Dedifferentiated amniotic fluid mesenchymal stem cell (primary cell): ENCODE data around the gene PXDN.

ENCODE experiments used
- DNase-seq: peaks from one replicate; pipeline ENCODE4 v3.0.0-alpha.2; 2016; ENCODE audit errors: extremely low spot score

Gene PXDN

DNA sequence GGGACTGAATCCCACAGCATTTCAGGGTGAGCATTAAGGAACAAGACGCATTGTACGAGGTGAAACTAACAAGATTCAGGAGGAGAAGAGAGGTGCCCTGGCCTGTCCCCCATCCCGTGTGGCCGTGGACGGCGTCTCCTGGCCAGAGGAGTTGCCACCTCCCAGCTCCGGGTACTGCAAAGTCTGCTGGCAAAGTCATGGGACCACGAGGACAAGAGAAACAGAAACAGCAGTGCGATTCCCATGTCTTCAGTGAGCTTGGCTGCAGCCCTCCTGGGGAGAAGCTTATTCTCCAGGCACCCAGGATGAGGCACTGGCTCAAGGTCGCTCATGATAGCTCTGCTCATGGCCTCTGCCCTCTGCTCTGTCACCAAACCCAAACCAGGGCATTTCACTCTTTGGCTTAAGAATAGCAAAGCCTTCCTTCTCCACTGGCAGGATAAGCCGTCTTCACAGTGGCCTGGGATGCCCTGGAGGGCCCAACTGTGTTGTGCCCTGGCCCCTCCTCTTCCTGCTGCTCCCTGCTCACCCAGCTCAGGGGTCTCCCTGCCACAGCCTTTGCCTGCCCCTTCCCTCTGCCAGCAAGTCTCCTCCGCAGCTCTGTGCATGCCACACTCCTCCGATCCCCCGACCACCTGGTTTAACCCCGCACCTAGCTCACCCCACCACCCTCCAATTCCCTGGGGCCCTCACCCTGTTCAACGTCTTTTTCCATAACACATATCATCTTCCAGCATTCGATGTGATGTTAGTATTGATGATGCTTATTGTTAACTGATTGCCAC is 144.8 kb downstream of the PXDN start:
- no peak for DNase-seq

DNA sequence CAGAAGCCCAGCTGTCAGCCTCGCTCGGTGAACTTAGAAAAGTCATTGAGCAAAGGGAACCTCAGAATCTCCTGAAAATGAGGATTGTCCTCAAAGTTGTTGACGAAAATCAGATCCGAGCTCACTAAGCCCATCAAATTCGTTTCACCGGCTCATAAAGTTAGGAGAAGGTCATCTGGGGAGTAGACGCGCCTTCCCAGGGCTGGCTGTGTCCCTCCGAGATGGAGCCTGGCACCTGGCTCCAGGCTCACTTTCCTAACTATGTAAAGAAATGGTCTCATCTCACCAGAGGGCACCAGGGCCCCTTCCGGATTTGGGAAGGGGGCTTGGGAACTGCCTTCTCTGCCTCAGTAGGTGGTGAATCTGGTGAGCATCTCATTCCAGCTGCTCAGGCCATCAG is 145.5 kb downstream of the PXDN start:
- no peak for DNase-seq

DNA sequence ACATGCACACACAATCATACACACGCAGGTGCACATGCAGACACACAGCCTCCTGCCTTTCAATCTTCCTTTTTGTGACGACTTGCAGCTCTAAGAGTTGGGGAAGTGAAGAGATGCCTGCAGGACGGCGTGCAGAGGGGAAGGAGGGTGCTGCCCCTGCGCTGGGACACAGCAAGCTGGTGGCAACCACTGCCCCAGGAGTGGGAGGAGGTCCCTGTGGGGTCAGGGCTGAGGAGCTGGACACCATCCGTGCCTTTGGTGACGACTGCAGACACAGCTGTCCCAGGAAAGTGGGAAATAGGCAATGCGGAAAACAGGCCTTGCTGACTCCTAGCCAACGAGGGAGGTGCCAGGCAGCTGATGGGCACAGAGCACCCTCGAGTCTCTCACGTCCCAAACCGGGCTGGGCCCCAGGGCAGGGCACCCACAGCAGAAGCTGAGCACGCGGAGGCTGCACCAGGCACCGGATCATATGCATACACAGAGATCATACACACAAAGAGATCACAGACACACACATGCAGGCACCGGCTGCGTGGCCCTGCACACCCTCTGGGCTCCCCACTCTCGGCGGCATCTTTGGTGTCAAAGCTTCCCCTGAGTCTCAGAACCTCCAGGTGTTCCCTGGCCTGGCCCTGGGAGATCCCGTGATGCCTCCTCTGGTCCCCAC is 146.1 kb downstream of the PXDN start:
- DNase-seq, result no peak

DNA sequence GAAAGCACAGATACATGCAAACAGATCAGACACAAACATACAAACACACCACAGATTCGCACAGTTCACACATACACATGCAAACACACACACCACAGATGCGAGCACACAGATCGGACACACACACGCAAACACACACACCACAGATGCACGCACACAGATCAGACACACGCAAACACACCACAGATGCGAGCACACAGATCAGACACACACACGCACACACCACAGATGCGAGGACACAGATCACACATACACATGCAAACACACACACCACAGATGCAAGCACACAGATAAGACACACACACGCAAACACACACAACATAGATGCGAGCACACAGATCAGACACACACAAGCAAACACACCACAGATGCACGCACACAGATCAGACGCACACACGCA is 149.0 kb downstream of the PXDN start:
- DNase-seq, result no peak

DNA sequence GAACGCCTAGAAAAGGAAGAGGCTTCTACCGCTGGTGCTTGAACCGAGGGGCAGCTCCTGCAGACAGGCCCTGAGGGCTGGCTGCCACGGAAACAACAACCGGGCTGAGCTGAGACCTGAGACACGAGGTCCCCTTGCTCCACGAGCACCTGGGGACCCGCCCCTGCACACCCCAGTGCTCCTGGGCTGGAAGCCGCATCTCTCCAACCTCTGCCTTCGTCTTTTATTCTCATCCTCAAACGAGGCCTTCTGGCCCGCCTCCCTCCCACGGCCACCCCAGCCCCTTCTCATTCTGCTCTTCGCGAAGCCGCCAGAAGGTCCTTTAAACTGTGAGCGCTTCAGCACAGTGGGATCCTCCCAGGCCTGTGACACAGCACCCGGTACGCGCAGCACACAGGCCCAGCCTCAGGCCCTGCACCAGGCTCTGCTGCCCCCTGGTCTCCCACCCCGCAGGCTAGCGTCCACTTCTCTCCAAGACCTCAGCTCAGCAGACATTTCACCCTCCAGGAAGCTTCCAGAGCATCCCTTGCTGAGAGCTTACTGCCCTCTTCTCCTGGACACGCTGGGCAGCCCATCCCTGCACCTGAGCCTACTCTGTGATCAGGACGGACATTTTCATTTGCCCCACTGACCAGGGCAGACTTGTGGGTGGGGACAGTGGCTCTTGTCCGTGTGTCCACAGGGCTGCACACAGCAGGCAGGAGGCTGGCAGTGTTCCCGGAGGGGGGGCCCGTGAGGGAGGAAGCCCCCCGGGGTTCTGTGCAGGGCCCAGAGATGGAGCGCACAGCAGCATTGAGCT is 149.7 kb downstream of the PXDN start:
- no peak for DNase-seq

DNA sequence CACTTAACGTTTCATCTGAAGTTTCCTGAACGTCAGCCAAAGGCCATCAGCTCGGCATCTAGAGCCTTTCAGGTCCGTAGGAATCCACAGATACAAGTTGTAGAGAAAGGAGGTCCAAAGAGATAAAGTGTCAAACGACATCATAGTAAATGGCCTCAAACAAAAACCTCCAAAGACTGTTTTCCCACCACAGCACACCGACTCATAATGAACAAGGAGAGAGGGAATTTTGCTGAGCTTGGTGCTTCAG is 150.3 kb downstream of the PXDN start:
- DNase-seq, result peak; percentile 43

DNA sequence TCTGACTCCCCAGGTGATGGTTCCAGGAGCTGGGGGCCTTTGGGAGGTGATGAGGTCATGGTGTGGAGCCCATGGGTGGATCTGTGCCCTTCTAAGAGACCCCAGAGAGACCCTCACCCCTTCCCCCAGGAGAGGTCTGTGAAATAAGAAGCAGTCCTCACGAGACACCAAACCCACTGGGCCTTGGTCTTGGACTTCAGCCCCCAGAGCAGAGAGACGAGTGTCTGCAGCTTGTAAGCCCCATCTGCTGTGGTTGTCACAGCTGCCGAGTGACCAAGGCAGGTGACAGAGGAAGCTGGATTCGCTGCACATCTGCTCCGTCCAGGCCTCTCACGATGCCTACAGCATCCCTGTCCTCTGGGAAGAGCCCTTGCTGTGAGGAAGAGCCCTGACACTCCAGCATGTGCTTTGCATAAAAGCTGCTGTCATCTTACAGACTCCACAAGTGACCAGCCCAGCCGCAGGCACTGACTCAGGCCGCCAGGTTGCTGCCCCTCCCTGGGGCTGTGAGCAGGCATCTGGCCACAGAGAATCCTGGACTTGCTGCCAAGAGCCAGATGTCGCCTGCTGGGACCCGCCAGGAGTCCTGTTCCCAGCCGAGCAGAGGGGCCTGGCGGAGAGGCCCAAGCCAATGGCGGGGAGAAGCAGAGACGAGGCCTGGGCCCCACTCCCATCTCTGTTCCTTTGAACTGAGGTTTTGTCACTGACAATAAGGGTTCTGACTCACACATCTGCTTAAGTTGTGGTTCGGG is 150.8 kb downstream of the PXDN start:
- DNase-seq, result peak; percentile 43

DNA sequence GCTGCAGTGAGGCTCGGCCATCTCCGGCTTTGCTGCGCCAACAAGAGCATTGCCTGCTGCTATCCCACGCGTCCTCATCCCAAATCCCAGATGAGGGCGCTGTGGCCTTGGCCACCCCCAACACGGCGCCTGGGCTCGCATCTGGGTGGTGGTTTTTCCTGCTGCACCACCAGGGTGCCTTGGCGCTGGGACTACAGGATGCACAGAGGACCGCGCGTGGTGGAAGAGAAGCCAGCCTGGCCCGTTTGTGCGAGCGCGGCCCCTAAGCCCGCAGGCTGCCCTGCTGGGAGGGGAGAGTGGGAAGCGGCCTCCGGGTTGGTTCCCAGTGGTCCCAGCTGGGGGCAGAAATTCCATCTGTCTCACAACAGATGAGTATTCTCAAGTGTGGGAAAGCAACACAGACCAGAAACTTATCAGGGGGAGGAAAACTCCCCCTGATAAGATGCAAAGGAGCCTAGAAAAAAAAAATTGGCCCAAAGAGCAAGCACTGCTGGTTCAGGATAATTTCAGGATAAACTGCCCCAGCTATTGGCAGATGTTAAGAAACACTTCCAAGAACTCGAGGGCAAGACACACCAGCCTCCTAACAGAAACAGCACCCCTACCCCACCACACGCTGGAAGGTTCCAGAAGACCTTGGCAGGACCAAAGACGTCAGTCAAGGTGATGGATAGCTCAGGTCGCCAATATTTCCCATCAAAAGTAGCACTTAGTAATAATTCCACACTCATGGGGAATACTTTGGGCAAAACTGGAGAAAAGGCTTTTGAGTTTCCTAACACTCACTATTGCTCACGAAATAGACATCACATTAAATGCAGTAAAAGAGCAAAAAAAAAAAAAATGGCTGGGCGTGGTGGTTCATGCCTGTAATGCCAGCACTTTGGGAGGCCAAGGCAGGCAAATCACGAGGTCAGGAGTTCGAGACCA is 152.1 kb downstream of the PXDN start:
- no peak for DNase-seq

DNA sequence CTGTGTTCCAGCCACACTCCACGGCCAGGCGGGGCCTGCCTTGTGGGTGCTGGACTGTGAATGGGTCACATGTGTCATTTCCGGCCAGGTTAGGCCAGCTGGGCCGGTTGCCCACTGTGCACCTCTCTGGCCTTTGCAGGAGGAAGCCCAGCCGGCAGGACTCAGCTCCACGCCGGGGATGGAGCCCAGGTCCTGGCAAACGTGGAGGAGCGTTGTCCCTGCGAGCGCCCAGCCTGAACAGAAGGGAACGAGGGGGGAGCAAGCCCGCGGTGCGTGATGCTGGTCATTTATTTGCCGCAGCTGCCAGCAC is 152.9 kb downstream of the PXDN start:
- no peak for DNase-seq

DNA sequence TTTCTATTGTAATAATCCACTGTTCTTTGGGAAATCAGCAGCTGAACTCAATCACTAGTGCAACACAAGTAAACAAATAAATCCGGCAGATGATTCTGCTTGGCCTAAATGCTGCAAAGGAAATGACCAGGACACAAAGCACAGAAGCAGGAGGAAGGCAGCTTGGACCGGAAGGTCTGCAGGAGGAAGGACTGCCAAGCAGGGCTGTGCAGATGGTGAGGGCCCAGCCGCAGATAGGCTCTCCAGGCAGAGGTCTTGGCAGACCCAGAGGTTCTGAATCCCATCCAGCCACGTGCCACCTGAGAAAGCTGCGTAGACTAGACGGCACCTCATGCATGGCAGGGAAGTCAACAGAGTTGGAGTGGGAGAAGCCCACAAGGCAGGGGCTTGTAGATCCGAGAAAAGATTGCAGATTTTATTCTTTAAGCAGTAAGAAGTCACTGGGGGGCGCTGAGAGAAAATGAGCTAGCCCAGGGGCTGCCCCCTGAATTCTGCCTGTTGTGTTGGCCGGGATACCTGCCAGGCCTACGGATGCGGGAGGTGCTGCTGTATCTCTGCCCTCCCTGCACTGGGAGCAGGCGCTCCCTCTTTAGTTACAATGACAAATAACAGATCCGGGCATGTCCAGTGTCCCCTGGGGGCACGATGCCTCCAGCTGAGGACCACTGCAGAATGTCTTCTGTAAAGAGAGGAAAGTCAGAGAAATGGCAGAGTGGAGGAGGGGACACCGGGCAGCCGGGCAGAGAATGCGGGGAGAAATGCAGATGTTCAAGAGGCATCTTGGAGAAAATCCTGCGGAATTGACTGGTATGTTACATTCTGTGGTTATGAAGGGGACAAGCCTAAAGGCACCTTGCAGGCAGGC is 153.5 kb downstream of the PXDN start:
- no peak for DNase-seq

DNA sequence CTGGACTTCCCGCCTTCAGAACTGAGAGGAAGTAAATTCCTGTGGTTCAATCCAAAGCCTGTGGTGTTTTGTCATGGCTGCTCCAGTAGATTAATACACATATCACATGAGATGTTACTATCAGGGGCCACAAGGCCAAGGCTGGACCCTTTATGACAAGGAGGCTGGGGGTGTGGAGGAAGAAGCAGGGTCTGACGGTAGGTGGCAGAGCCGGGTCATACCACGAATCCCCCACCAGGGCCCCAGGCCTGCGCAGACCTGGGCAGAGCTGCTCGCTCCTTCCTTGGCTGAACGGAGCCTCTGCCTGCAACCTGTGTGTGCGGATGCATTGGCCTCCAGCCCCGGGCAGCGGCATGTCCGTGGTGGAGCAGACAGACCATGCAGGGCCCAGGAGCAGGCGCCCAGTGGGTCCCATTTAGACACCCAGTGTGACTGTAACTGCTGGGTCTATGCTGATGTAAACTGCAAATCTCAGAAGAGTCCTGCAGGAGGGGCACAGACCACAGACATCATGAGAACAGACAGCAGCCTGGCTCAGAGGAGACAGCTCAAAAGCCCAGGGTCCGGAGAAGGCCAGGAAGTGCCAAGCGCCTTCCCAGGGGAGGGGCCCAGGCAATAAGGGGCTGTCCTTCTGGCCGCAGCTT is 155.2 kb downstream of the PXDN start:
- no peak for DNase-seq

DNA sequence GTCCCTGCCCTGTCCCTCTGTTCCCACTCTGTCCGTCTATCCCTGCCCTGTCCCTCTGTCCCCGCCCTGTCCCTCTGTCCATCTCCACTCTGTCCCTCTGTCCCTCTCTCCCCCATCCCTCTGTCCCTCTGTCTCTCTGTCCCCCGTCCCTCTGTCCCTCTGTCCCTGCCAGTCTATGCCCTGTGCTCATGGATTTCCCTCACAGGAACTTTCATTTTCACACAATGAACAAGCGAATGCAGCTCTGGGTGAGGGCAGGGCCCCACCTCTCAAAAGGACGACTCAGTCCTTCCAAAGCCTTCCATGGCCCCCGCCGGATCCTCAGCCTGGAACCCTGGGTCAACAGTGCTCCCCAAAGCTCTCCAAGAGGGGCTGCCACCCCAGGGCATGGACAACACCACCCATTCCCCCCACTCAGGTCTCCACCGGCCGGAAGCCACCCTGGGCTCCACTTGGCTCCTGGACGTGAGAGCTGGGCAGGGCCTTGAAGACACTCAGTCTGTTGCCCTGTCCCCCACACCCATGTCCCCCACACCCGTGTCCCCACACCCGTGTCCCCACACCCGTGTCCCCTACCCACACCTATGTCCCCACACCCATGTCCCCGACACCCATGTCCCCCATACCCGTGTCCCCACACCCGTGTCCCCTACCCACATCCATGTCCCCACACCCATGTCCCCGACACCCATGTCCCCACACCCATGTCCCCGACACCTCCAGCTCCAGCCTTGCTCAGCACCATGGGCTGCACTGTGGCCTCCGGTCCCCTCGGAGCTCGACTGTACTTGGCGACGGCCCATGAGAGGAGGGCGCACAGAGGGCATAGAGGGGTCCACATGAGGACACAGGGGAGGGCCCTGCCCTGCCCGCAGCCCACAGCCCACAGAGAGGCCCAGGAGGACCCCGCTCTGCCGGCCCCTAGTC is 156.0 kb downstream of the PXDN start:
- DNase-seq, result no peak

DNA sequence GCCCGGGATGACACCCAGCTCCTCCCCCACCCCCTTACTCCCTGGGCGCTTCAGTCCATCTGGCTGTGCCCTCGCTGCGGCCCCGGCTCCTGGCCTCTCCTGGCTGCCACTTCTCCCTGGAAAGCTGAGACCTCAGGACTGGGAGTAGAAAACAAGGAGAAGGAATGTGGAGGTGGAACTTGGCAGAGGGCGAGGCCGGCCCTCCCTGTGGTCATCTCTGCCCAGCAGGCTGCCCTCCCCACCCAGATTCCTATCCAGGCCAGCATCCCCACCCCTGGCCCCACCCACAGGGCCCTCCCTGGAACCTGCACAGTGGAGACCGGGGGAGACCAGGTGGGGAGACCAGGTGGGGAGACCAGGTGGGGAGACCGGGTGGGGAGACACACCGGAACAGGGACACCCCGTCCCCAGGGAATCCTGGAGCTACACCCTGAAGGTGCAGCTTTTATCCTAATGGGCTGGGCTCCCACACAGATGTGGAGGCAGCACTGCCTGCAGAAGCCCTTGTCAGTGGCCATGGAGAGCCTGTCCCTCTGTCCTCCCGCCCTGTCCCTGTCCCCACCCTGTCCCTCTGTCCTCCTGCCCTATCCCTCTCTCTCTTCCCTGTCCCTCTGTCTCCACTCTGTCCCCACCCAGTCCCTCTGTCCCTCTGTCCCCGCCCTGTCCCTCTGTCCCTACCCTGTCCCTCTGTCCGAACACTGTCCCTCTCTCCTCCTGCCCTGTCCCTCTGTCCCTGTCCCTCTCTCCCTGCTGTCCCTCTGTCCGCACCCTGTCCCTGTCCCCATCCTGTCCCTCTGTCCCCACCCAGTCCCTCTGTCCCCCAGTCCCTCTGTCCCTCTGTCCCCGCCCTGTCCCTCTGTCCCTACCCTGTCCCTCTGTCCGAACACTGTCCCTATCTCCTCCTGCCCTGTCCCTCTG is 157.1 kb downstream of the PXDN start:
- no peak for DNase-seq

DNA sequence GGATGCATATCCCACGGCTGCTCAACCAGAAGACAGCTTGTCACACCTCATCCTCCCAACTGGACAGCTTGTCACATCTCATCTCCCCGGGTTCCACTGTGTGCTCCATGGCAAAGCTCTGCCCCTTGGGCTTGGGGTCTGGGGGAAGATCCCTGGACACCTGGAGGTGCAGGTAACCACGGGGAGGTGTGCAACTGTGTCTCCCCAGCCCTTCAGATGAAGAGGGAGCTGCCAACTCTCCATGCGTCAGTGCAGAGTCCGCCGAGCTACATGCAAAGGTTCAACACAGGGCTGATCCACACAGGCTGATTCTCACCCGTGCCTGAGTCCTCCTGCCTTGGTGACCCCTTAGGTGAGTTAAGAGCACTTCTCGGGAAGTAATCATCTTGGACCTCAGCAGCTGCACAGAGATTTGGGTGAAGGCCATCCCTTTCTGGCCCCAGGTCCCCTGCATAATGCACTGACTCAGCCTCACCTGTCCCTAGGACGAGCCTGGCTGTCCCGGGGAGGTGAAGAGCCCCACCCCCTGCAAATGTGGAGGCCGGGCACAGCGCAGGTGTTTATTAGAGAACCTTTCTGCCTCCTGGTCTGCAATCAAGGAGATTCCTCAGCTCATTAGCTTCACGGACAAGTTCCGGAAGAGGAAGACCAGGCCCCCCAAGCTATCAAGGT is 157.9 kb downstream of the PXDN start:
- no peak for DNase-seq

DNA sequence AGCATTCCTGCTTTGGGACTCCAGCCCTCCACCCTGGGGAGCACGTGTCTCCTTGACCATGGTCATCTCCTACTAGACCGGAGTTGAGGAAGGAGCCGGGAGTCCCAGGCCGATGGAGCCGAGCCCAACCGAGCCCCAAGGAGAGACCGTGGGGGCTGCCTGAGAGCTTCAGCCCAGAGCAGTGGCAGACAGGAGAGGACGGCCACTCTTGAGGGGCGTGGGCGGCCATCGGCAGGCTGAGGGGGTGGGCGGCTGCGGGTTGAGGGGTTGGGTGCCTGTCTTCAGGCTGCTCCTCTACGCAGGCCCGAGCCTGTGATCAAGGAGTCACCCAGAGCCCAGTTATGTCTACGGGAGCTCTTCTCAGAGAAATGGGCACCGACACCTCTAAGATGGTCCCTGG is 158.7 kb downstream of the PXDN start:
- DNase-seq, result no peak

DNA sequence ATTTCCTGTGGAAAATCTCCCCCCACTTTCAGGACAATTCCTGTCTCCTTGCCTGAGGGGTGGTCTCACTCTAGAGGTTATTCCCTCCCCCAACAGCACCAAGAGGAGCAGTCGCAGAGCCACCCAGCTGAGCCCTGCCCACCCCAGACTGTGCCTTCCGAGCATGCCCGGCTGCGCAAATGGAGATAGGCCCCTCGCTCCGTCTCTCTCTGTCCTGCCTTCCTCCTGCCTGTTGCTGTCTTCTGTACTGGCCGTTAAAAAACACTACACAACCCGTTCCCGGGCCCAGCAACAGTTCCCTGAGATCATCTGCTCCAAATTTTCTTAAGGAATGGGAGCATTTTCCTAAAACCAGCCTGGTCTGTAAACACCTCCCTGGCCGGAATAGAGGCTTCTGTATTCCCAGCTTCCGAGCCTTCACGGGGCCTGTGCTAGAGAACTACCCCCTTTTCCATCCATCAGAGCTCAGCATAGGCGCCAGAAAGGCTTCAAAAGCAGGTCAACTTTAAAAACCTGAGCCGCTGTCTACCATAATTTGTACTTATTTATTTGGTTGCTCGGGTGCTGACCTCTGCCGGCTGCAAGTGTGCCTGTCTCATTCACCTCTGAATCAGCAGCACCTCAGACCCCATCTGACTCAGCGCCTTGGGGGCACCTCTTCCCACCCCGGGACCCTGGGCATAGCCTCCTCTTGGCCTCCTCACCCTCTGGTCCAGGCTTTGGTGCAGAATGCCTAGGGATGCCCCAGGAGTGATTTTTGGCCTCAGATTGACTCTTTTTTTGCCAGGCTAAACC is 159.4 kb downstream of the PXDN start:
- DNase-seq, result no peak
